IPS-18a (cell line): ENCODE results near the gene PNPLA3.

Experiments
- H3K27ac ChIP-seq: one replicate; pipeline ENCODE4 v1.5.1; 2013; ENCODE audit warnings: low read length
- H3K27me3 ChIP-seq: one replicate; pipeline ENCODE4 v1.6.1; 2013; ENCODE audit warnings: mild to moderate bottlenecking, low read length; ENCODE audit not compliant: control insufficient read depth, insufficient read depth
- H3K36me3 ChIP-seq: one replicate; pipeline ENCODE4 v1.6.1; 2013; ENCODE audit warnings: low read depth, low read length; ENCODE audit not compliant: control insufficient read depth
- H3K4me1 ChIP-seq: one replicate; pipeline ENCODE4 v1.6.1; 2013; ENCODE audit warnings: low read depth, low read length; ENCODE audit not compliant: control insufficient read depth
- H3K4me3 ChIP-seq: one replicate; pipeline ENCODE4 v1.5.1; 2013; ENCODE audit warnings: low read length
- H3K9ac ChIP-seq: one replicate; pipeline ENCODE4 v1.6.1; 2013; ENCODE audit warnings: mild to moderate bottlenecking, low read length, moderate library complexity
- H3K9me3 ChIP-seq: one replicate; pipeline ENCODE4 v1.6.1; 2013; ENCODE audit warnings: low read depth, low read length; ENCODE audit not compliant: control insufficient read depth

PNPLA3 gene

GRCh38 chr22:43955040-43955882 is 31.7 kb downstream of the PNPLA3 start, which contains the start of gene SAMM50:
Gene SAMM50 (plus strand): TSS chr22:43955442. CDS start chr22:43955578, 136 bp downstream.
- H3K36me3 ChIP-seq, result no peaks in the 10 kb centered on the region
- H3K27ac ChIP-seq, result peak within 1 kb of the TSS; percentile 62

DNA sequence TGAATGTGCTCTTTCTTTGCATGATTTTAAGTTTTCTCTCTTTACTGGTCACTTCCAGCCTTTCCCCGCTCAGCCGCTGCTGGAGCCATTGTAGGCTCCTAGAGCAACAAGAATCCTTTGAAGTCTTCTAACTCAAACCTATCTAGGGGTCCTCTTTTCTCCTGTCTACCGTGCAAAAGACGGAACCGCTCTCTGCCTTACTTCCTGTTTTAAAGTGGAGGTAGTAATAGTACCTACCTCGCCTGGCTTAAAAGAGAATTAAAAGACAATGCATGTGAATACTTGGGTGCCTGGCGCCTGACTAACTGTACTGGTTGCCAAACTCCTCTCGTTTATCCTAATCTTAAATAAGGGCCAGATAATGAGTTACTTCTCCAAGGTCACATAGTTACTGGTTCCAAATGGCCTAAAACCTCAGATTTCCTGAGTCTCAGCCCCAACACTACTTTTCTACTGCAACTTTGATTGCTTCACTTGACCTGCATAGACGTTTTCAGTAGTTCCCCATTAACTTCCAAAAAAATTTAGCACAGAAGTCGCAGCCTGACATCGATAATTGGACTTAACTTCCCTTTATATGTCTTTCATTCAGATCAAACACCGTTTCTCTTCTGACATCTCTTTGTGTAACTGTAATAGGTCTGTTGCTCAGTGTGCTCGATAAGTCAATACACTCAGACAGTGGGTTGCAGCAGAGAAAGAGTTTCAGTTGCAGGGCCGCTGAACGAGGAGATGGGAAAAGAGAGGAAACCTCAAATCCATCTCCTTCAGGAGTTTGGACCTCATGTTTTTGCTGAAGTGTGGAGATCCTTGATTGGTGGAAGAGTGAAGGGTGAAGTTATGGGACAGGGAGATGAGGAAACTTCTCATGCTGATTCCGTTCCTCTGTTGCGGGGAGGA is 32.5 kb downstream of the PNPLA3 start:
- Histone ChIP-seq H3K9me3 (no peaks in the 10 kb centered on the region), H3K4me3 (peak overlapping the region; percentile 91), H3K4me1 (peaks cover 14% of the 10 kb centered on the region), H3K27ac (no peak overlapping the region), H3K9ac (peak overlapping the region; percentile 77), H3K36me3 (no peaks in the 10 kb centered on the region), H3K27me3 (no peaks in the 10 kb centered on the region)

More at GRCh38 chr22:43955040-43955882, 31.7 kb downstream of the PNPLA3 start, which contains the start of gene SAMM50:
- Histone ChIP-seq H3K27me3 (no peaks in the 10 kb centered on the region), H3K4me1 (peaks cover 14% of the 10 kb centered on the region), H3K9me3 (no peaks in the 10 kb centered on the region), H3K4me3 (peak within 1 kb of the TSS; percentile 91), H3K9ac (peak within 1 kb of the TSS; percentile 77)

DNA sequence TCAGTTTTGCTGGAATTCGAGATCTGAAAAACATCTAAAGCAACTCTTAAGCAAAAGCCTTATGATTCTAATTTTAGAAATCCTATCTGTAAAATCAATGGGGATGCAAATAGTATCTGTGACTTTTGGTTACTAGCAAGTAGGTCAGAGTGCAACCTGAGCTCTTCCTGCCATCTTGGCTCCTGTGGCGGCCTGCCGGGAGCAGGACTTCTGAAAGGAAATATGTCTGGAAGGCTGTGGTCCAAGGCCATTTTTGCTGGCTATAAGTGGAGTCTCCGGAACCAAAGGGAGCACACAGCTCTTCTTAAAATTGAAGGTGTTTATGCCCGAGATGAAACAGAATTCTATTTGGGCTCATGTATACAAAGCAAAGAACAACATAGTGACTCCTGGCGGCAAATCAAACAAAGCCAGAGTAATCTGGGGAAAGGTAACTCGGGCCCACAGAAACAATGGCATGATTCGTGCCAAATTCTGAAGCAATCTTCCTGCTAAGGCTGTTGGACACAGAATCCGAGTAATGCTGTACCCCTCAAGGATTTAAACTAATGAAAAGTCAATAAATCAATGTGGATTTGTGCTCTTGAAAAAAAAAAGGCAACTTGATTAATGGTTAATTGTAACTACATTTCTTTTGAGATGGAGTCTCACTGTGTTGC is 33.3 kb downstream of the PNPLA3 start:
- H3K27ac ChIP-seq, result no peak overlapping the region
- H3K27me3 ChIP-seq, result no peaks in the 10 kb centered on the region
- H3K9ac ChIP-seq, result no peak overlapping the region
- H3K36me3 ChIP-seq, result no peaks in the 10 kb centered on the region
- H3K4me3 ChIP-seq, result peak overlapping the region; percentile 91
- no peaks in the 10 kb centered on the region for H3K9me3 ChIP-seq
- peaks cover 14% of the 10 kb centered on the region for H3K4me1 ChIP-seq

DNA sequence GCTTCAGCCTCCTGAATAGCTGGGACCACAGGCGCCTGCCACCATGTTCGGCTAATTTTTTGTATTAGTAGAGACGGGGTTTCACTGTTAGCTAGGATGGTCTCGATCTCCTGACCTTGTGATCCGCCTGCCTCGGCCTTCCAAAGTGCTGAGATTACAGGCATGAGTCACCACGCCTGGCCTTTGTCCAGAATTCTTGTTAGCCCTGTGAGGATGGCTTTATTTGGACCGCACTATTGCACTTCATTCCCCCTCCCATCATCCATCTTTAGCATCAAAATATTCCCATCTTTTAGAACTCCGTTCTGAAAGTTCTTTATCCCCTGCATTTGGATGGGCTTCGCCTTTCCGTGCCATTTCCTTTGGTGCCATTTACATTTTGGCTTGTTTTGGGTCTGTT is 34.3 kb downstream of the PNPLA3 start:
- H3K9me3 ChIP-seq, result no peaks in the 10 kb centered on the region
- H3K27me3 ChIP-seq, result no peaks in the 10 kb centered on the region
- H3K9ac ChIP-seq, result no peak overlapping the region
- peaks cover 14% of the 10 kb centered on the region for H3K4me1 ChIP-seq
- no peak overlapping the region for H3K27ac ChIP-seq
- no peaks in the 10 kb centered on the region for H3K36me3 ChIP-seq
- H3K4me3 ChIP-seq, result no peak overlapping the region

DNA sequence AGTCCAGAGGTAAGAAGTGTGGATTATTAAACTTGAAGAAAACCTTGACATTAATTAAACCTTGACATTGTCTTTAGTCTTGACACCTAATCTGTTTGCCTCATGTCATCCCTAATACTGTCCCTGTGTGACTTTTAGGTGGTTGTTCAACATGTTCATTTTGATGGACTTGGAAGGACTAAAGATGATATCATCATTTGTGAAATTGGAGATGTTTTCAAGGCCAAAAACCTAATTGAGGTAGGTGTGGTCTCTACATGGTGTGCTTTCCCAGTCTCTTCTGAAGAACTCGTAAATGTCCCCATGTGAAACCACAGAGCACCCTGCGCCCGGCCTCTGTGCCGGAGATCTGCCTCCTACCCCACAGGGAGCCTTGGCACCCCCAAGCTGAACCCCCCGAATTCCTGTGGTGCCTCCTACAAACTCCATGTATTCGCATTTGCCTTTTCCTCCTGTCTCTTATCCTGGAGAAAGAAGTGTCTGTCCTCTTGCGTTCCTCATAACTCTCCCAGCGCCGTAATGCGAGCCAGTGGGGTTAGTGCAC is 40.8 kb downstream of the PNPLA3 start:
- Histone ChIP-seq H3K36me3 (peaks cover 51% of the 10 kb centered on the region), H3K4me3 (no peak overlapping the region)

GRCh38 chr22:43967069-43967468 is 43.5 kb downstream of the PNPLA3 start:
- Histone ChIP-seq H3K36me3 (peaks cover 66% of the 10 kb centered on the region), H3K27me3 (no peaks in the 10 kb centered on the region), H3K27ac (no peak overlapping the region), H3K4me1 (no peaks in the 10 kb centered on the region), H3K9ac (no peak overlapping the region), H3K4me3 (no peak overlapping the region), H3K9me3 (no peaks in the 10 kb centered on the region)

More for the DNA sequence above, 40.8 kb downstream of the PNPLA3 start:
- no peak overlapping the region for H3K9ac ChIP-seq
- no peaks in the 10 kb centered on the region for H3K9me3 ChIP-seq
- no peaks in the 10 kb centered on the region for H3K4me1 ChIP-seq
- H3K27me3 ChIP-seq, result no peaks in the 10 kb centered on the region
- no peak overlapping the region for H3K27ac ChIP-seq

DNA sequence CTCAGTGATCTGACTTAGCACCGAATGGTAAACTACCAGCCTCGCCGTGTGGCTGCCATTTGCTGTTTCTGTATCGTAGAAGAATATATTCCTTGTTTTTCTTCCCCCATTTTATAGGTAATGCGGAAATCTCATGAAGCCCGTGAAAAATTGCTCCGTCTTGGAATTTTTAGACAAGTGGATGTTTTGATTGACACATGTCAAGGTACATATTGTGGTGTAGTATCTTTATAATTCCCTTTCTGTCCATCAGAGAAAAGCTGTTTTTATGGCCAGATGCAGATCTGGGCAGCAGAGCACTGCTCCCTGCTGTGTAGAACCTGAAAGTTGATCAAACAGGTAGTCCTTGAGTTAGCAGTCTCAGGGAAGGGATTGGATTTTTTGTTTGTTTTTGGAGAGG is 45.0 kb downstream of the PNPLA3 start:
- H3K4me3 ChIP-seq, result no peak overlapping the region
- H3K9ac ChIP-seq, result no peak overlapping the region
- peaks cover 74% of the 10 kb centered on the region for H3K36me3 ChIP-seq
- H3K4me1 ChIP-seq, result no peaks in the 10 kb centered on the region
- no peaks in the 10 kb centered on the region for H3K9me3 ChIP-seq
- H3K27me3 ChIP-seq, result no peaks in the 10 kb centered on the region
- H3K27ac ChIP-seq, result no peak overlapping the region

- H3K27ac ChIP-seq, result no peak overlapping the region
Observed at GRCh38 chr22:43969021-43969878, 45.6 kb downstream of the PNPLA3 start.

DNA sequence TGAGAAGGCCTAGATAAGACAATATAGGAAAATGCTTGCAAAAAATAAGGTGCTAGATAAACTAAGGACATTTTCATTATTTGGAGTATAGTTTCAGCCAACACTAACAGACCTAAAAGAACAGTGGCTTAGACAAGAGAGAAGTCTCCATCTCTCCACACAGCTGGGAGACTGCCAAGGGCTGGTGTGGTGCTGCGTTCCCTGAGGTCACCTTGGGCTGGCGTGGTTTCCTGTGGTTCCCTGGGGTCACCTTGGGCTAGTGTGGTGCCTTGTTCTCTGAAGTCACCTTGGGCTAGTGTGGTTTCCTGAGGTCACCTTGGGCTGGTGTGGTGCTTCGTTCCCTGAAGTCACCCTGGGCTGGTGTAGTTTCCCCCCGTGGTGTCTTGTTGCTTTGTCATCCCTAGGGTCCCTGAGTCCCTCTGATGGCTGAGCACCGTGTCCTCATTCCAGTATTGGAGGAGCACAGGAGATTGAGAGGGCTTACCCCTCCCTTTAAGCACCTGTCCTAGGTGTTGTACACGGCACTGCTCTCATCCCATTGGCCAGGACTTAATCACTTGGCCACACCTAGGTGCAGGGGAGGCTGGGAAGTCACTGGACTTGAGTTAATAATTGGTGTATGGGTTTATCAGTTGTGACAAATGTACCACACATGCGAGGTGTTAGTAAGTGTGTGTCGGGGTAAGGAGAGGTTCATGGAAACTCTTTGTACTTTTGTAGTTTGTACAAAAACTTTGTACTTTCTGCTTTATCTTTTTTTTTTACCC is 46.6 kb downstream of the PNPLA3 start:
- no peaks in the 10 kb centered on the region for H3K27me3 ChIP-seq
- peaks cover 69% of the 10 kb centered on the region for H3K36me3 ChIP-seq
- H3K4me3 ChIP-seq, result no peak overlapping the region
- no peaks in the 10 kb centered on the region for H3K9me3 ChIP-seq
- no peak overlapping the region for H3K27ac ChIP-seq
- no peaks in the 10 kb centered on the region for H3K4me1 ChIP-seq
- no peak overlapping the region for H3K9ac ChIP-seq

More at GRCh38 chr22:43969021-43969878, 45.6 kb downstream of the PNPLA3 start:
- H3K9me3 ChIP-seq, result no peaks in the 10 kb centered on the region
- no peaks in the 10 kb centered on the region for H3K4me1 ChIP-seq
- no peaks in the 10 kb centered on the region for H3K27me3 ChIP-seq
- H3K9ac ChIP-seq, result no peak overlapping the region
- no peak overlapping the region for H3K4me3 ChIP-seq
- H3K36me3 ChIP-seq, result peaks cover 72% of the 10 kb centered on the region

GRCh38 chr22:43971112-43971511 is 47.5 kb downstream of the PNPLA3 start:
- no peak overlapping the region for H3K4me3 ChIP-seq
- H3K9ac ChIP-seq, result no peak overlapping the region
- H3K27me3 ChIP-seq, result no peaks in the 10 kb centered on the region
- no peaks in the 10 kb centered on the region for H3K4me1 ChIP-seq
- no peaks in the 10 kb centered on the region for H3K9me3 ChIP-seq
- H3K36me3 ChIP-seq, result peaks cover 74% of the 10 kb centered on the region
- no peak overlapping the region for H3K27ac ChIP-seq
